Prostate gland (tissue), 2 donors: ENCODE data around the gene FRK.

Source experiments
- CTCF ChIP-seq, 4 experiments: fragments of 200-600 bp in 2 of 4; fragments of 450-650 bp in 2 of 4; sonication (generic) in 2 of 4; IDR thresholded peaks; 1 replicate in 3 of 4; 2 replicates in 1 of 4; pipeline ENCODE4 v1.5.1; 2016 to 2019; ENCODE audit warnings: antibody characterized with exemption in 4 of 4, mild to moderate bottlenecking in 2 of 4, moderate library complexity in 2 of 4
- POLR2A ChIP-seq: fragments of 450-650 bp; IDR thresholded peaks from one replicate; pipeline ENCODE4 v1.6.1; 2016; ENCODE audit warnings: antibody characterized with exemption, mild to moderate bottlenecking
- POLR2AphosphoS5 ChIP-seq: sonication (generic); formaldehyde crosslinking; IDR thresholded peaks from one replicate; pipeline ENCODE4 v1.6.1; 2017; ENCODE audit warnings: antibody characterized with exemption

GRCh38 chr6:116015983-116016382, 44.7 kb downstream of the FRK start:
- TF ChIP-seq CTCF (IDR thresholded peaks at IDR 0.05) = no peak
- no peak for TF ChIP-seq POLR2AphosphoS5
- no peak for TF ChIP-seq POLR2A
